ENCODE measurements around the gene ADORA2A. TPM values are rescaled to one million over a fixed set of nuclear protein-coding genes. Genes with fewer than 3 reads are reported as not detected.

The ADORA2A gene
- total RNA-seq, 1 experiment from 2014 or later = 2.9 TPM

DNA sequence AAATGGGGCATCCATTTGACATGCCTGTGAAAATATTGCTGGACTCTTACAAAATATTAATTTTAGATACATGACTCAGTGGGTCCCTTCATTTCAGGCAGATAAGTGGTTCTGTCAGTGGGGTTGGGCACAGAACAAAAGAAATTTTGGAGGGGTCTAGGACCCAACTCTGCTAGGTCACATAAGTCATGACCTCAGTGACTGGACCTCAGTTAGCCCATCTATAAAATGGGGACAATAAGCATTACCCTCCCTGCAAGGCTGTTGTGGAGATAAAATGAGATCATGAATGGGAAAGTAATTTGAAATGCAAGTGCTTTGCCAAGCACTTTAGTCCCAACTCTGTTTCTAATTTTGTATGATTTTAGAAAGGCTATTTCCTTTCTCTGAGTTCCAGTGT is 23.8 kb downstream of the ADORA2A start:
- intact Hi-C loops (cut with micrococcal nuclease; ENCODE audit: unreplicated experiment) = no loop called here
- no peaks in the 10 kb centered on the region for H3K36me3 Mint-ChIP-seq (ENCODE audit: insufficient read depth, unreplicated experiment)
- peaks cover 24% of the 10 kb centered on the region for H3K27me3 Mint-ChIP-seq (ENCODE audit: unreplicated experiment)
- H3K4me1 Mint-ChIP-seq (ENCODE audit: low read depth, unreplicated experiment) = peaks cover 7% of the 10 kb centered on the region
- BruUV-seq (replicated peaks) = no TSS peak
- TF ChIP-seq CTCF (IDR thresholded peaks at IDR 0.05; ENCODE audit: unreplicated experiment) = no peak
- no peak overlapping the region for H3K27ac Mint-ChIP-seq (ENCODE audit: unreplicated experiment)
- no peak for DNase-seq
- H3K9me3 Mint-ChIP-seq (ENCODE audit: low read depth, unreplicated experiment) = peaks cover 2% of the 10 kb centered on the region
- CTCF ChIA-PET = no interaction called here
- H3K4me3 Mint-ChIP-seq (ENCODE audit: low read depth, unreplicated experiment) = no peak overlapping the region

DNA sequence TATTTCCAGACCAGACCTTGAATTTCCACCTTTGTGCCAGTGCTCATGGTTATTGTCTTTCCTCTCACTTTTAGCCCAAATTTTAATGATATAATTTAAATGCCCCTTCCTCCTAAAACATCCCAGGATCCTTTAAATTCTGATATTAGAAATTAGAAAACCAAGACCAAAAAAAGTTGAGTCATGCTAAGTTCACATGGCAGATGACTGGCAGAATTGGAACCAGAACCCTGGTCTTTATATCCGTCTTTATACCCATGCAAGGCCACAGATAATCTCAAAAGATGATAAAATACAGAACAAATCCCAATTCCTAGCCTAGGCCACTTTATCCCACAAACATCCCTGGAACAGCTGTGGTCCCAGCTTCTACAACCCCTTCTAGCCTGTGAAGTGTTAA is 26.5 kb downstream of the ADORA2A start:
- CTCF ChIA-PET = no interaction called here
- Mint-ChIP-seq H3K27ac (ENCODE audit: unreplicated experiment) (no peak overlapping the region), H3K4me3 (ENCODE audit: low read depth, unreplicated experiment) (no peak overlapping the region), H3K9me3 (ENCODE audit: low read depth, unreplicated experiment) (peaks cover 2% of the 10 kb centered on the region), H3K36me3 (ENCODE audit: insufficient read depth, unreplicated experiment) (no peaks in the 10 kb centered on the region), H3K4me1 (ENCODE audit: low read depth, unreplicated experiment) (peaks cover 8% of the 10 kb centered on the region), H3K27me3 (ENCODE audit: unreplicated experiment) (peaks cover 19% of the 10 kb centered on the region)
- no peak for TF ChIP-seq CTCF (IDR thresholded peaks at IDR 0.05; ENCODE audit: unreplicated experiment)
- DNase-seq = no peak
- intact Hi-C loops (cut with micrococcal nuclease; ENCODE audit: unreplicated experiment) = no loop called here
- BruUV-seq (replicated peaks) = no TSS peak

DNA sequence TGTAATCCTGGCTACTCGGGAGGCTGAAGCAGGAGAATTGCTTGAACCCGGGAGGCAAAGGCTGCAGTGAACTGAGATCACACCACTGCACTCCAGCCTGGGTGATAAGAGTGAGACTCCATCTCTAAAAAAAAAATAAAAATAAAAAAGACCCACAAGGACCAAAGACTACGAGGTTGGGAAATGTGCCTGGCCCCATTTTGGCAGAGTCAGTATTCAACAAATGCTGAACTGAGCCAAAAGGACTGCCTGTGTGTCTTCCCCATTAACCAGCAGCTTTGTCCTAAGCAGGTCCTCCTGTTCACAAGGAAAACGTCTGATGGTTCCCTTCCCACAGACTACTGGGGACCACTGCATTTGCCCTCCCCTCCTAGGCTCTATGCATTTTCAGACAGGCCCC is 27.6 kb downstream of the ADORA2A start:
- no TSS peak for BruUV-seq (replicated peaks)
- H3K9me3 Mint-ChIP-seq (ENCODE audit: low read depth, unreplicated experiment) = no peaks in the 10 kb centered on the region
- no peak overlapping the region for H3K4me3 Mint-ChIP-seq (ENCODE audit: low read depth, unreplicated experiment)
- no peak for TF ChIP-seq CTCF (IDR thresholded peaks at IDR 0.05; ENCODE audit: unreplicated experiment)
- peaks cover 7% of the 10 kb centered on the region for H3K27me3 Mint-ChIP-seq (ENCODE audit: unreplicated experiment)
- CTCF ChIA-PET = no interaction called here
- DNase-seq = no peak
- no peak overlapping the region for H3K27ac Mint-ChIP-seq (ENCODE audit: unreplicated experiment)
- intact Hi-C loops (cut with micrococcal nuclease; ENCODE audit: unreplicated experiment) = no loop called here
- no peaks in the 10 kb centered on the region for H3K36me3 Mint-ChIP-seq (ENCODE audit: insufficient read depth, unreplicated experiment)
- H3K4me1 Mint-ChIP-seq (ENCODE audit: low read depth, unreplicated experiment) = peaks cover 14% of the 10 kb centered on the region

GRCh38 chr22:24455751-24456426 is 28.5 kb downstream of the ADORA2A start:
- no peaks in the 10 kb centered on the region for H3K9me3 Mint-ChIP-seq (ENCODE audit: low read depth, unreplicated experiment)
- no peak overlapping the region for H3K4me3 Mint-ChIP-seq (ENCODE audit: low read depth, unreplicated experiment)
- BruUV-seq (replicated peaks) = no TSS peak
- H3K27me3 Mint-ChIP-seq (ENCODE audit: unreplicated experiment) = no peaks in the 10 kb centered on the region
- no peak overlapping the region for H3K27ac Mint-ChIP-seq (ENCODE audit: unreplicated experiment)
- intact Hi-C loops (cut with micrococcal nuclease; ENCODE audit: unreplicated experiment) = no loop called here
- TF ChIP-seq CTCF (IDR thresholded peaks at IDR 0.05; ENCODE audit: unreplicated experiment) = no peak
- CTCF ChIA-PET = no interaction called here
- no peak for DNase-seq
- peaks cover 23% of the 10 kb centered on the region for H3K4me1 Mint-ChIP-seq (ENCODE audit: low read depth, unreplicated experiment)
- no peaks in the 10 kb centered on the region for H3K36me3 Mint-ChIP-seq (ENCODE audit: insufficient read depth, unreplicated experiment)

Measured in Calu3 (cell line).